HCT116 (cell line): ENCODE data around the gene ADAM19.

Experiments used
- RAD21 ChIP-seq: IDR thresholded peaks from 2 replicates; pipeline ENCODE4 v1.6.1; 2012; ENCODE audit warnings: low read depth, mild to moderate bottlenecking
- YY1 ChIP-seq: IDR thresholded peaks from 2 replicates; pipeline ENCODE4 v1.6.1; 2011; ENCODE audit warnings: low read length, low read depth, moderate library complexity, mild to moderate bottlenecking; ENCODE audit not compliant: insufficient replicate concordance; ENCODE audit errors: extremely low read depth

DNA sequence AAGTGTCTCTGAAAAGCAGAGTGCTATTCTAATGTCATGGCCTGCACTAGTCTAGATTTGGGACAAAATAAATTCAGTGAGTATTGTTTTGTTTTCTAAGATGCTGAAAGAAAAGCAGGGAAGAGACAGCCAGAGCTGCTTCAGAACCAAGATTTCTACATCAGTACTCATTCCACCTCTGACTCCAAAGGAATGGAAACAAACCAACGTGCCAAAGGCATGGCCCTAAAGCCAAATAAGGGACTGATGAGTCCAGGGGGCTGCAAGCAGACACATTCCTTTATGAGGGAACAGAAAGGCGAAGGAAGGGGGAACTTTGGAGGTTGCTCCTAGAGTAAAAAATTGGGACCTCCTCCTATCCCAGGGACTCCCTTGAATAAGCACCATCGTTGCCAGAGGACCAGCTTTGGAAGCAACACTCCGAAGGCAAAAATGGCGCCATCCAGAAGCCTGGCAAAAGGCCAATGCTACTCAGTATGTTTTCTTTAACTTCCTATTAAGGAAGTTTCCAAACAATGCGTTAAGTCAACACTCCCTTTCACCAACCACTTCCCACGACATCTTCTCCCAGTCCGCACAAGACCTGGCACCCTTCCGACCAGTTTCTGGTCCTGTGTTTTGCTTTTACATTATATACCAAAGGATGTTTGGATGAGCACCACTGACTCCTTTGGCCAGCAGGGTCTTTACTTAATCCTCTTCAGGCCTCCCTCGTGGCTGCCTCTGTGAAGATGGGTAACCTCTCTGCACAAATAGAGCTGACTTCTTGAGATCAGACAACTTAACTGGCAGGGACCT lies 31.6 kb downstream of the ADAM19 start:
- TF ChIP-seq YY1 (no peak), RAD21 (no peak)
